ENCODE data around the gene STN1. TPM values are rescaled to one million over a fixed set of nuclear protein-coding genes. Genes with fewer than 3 reads are reported as not detected.

The STN1 gene
- total RNA-seq, 2 donors from 2014 or later = 47.0 to 53.7 TPM

- DNase-seq (no peak), ATAC-seq (no peak)
- peaks cover 6% of the 10 kb centered on the region for H3K27me3 Mint-ChIP-seq
- no peak overlapping the region for H3K4me3 Mint-ChIP-seq
- H3K27ac Mint-ChIP-seq = no peak overlapping the region
- H3K36me3 Mint-ChIP-seq (ENCODE audit: low read depth) = no peaks in the 10 kb centered on the region
- no peaks in the 10 kb centered on the region for H3K4me1 Mint-ChIP-seq
- H3K9me3 ChIP-seq (ENCODE audit: control insufficient read depth, low read length, poor library complexity, severe bottlenecking) = no peaks in the 10 kb centered on the region
Observed at GRCh38 chr10:103939522-103939921, 21.5 kb upstream of the STN1 start.

- DNase-seq (no peak), ATAC-seq (no peak)
- Mint-ChIP-seq H3K4me1 (no peaks in the 10 kb centered on the region), H3K4me3 (no peak overlapping the region), H3K27me3 (no peaks in the 10 kb centered on the region), H3K36me3 (ENCODE audit: low read depth) (no peaks in the 10 kb centered on the region), H3K27ac (no peak overlapping the region)
- H3K9me3 ChIP-seq (ENCODE audit: control insufficient read depth, low read length, poor library complexity, severe bottlenecking) = no peaks in the 10 kb centered on the region
Observed at GRCh38 chr10:103936022-103936421, 18.0 kb upstream of the STN1 start.

GRCh38 chr10:103934308-103934707, 16.3 kb upstream of the STN1 start:
- Mint-ChIP-seq H3K4me3 (no peak overlapping the region), H3K36me3 (ENCODE audit: low read depth) (no peaks in the 10 kb centered on the region), H3K27ac (no peak overlapping the region), H3K4me1 (peaks cover 2% of the 10 kb centered on the region), H3K27me3 (no peaks in the 10 kb centered on the region)
- ATAC-seq (no peak), DNase-seq (no peak)
- no peaks in the 10 kb centered on the region for H3K9me3 ChIP-seq (ENCODE audit: control insufficient read depth, low read length, poor library complexity, severe bottlenecking)

- DNase-seq = no peak
- H3K27me3 Mint-ChIP-seq = no peaks in the 10 kb centered on the region
- H3K4me3 Mint-ChIP-seq = no peak overlapping the region
- H3K4me1 Mint-ChIP-seq = peaks cover 2% of the 10 kb centered on the region
- ATAC-seq = no peak
- H3K36me3 Mint-ChIP-seq (ENCODE audit: low read depth) = no peaks in the 10 kb centered on the region
- H3K9me3 ChIP-seq (ENCODE audit: control insufficient read depth, low read length, poor library complexity, severe bottlenecking) = no peaks in the 10 kb centered on the region
- peak overlapping the region; percentile 1 for H3K27ac Mint-ChIP-seq
Observed at GRCh38 chr10:103933557-103934121, 15.7 kb upstream of the STN1 start.

GRCh38 chr10:103932971-103933370, 15.0 kb upstream of the STN1 start:
- H3K9me3 ChIP-seq (ENCODE audit: control insufficient read depth, low read length, poor library complexity, severe bottlenecking) = no peaks in the 10 kb centered on the region
- Mint-ChIP-seq H3K4me3 (no peak overlapping the region), H3K4me1 (peaks cover 2% of the 10 kb centered on the region), H3K27me3 (no peaks in the 10 kb centered on the region), H3K36me3 (ENCODE audit: low read depth) (no peaks in the 10 kb centered on the region), H3K27ac (no peak overlapping the region)
- DNase-seq = no peak
- ATAC-seq = no peak

- DNase-seq (no peak), ATAC-seq (no peak)
- peaks cover 2% of the 10 kb centered on the region for H3K4me1 Mint-ChIP-seq
- no peaks in the 10 kb centered on the region for H3K27me3 Mint-ChIP-seq
- H3K4me3 Mint-ChIP-seq = no peak overlapping the region
- H3K27ac Mint-ChIP-seq = no peak overlapping the region
- H3K36me3 Mint-ChIP-seq (ENCODE audit: low read depth) = no peaks in the 10 kb centered on the region
- H3K9me3 ChIP-seq (ENCODE audit: control insufficient read depth, low read length, poor library complexity, severe bottlenecking) = no peaks in the 10 kb centered on the region
Observed at GRCh38 chr10:103932271-103932670, 14.3 kb upstream of the STN1 start.

GRCh38 chr10:103931603-103932002, 13.6 kb upstream of the STN1 start:
- Mint-ChIP-seq H3K36me3 (ENCODE audit: low read depth) (no peaks in the 10 kb centered on the region), H3K4me3 (no peak overlapping the region), H3K27ac (no peak overlapping the region), H3K27me3 (no peaks in the 10 kb centered on the region), H3K4me1 (peaks cover 2% of the 10 kb centered on the region)
- ATAC-seq = no peak
- DNase-seq = no peak
- H3K9me3 ChIP-seq (ENCODE audit: control insufficient read depth, low read length, poor library complexity, severe bottlenecking) = no peaks in the 10 kb centered on the region

GRCh38 chr10:103930881-103931280, 12.9 kb upstream of the STN1 start:
- Mint-ChIP-seq H3K4me3 (no peak overlapping the region), H3K4me1 (peaks cover 5% of the 10 kb centered on the region), H3K27ac (no peak overlapping the region), H3K27me3 (no peaks in the 10 kb centered on the region), H3K36me3 (ENCODE audit: low read depth) (peaks cover 3% of the 10 kb centered on the region)
- ATAC-seq (no peak), DNase-seq (no peak)
- H3K9me3 ChIP-seq (ENCODE audit: control insufficient read depth, low read length, poor library complexity, severe bottlenecking) = no peaks in the 10 kb centered on the region

GRCh38 chr10:103930449-103930848, 12.5 kb upstream of the STN1 start:
- no peaks in the 10 kb centered on the region for H3K9me3 ChIP-seq (ENCODE audit: control insufficient read depth, low read length, poor library complexity, severe bottlenecking)
- Mint-ChIP-seq H3K36me3 (ENCODE audit: low read depth) (peaks cover 3% of the 10 kb centered on the region), H3K4me1 (peaks cover 5% of the 10 kb centered on the region), H3K4me3 (no peak overlapping the region), H3K27ac (no peak overlapping the region), H3K27me3 (no peaks in the 10 kb centered on the region)
- ATAC-seq (no peak), DNase-seq (no peak)

GRCh38 chr10:103929381-103929921, 11.5 kb upstream of the STN1 start:
- H3K9me3 ChIP-seq (ENCODE audit: control insufficient read depth, low read length, poor library complexity, severe bottlenecking) = no peaks in the 10 kb centered on the region
- Mint-ChIP-seq H3K36me3 (ENCODE audit: low read depth) (peaks cover 3% of the 10 kb centered on the region), H3K27ac (no peak overlapping the region), H3K4me3 (no peak overlapping the region), H3K27me3 (no peaks in the 10 kb centered on the region), H3K4me1 (peaks cover 5% of the 10 kb centered on the region)
- no peak for ATAC-seq
- DNase-seq = no peak

GRCh38 chr10:103928784-103929183, 10.8 kb upstream of the STN1 start:
- DNase-seq (no peak), ATAC-seq (no peak)
- Mint-ChIP-seq H3K4me3 (no peak overlapping the region), H3K36me3 (ENCODE audit: low read depth) (peaks cover 3% of the 10 kb centered on the region), H3K27ac (no peak overlapping the region), H3K27me3 (no peaks in the 10 kb centered on the region), H3K4me1 (peaks cover 5% of the 10 kb centered on the region)
- no peaks in the 10 kb centered on the region for H3K9me3 ChIP-seq (ENCODE audit: control insufficient read depth, low read length, poor library complexity, severe bottlenecking)

GRCh38 chr10:103926722-103927319, 8.8 kb upstream of the STN1 start:
- Mint-ChIP-seq H3K36me3 (ENCODE audit: low read depth) (peaks cover 3% of the 10 kb centered on the region), H3K4me3 (no peak overlapping the region), H3K4me1 (peaks cover 5% of the 10 kb centered on the region), H3K27me3 (no peaks in the 10 kb centered on the region), H3K27ac (no peak overlapping the region)
- no peak for ATAC-seq
- DNase-seq = no peak
- no peaks in the 10 kb centered on the region for H3K9me3 ChIP-seq (ENCODE audit: control insufficient read depth, low read length, poor library complexity, severe bottlenecking)

GRCh38 chr10:103925591-103925990, 7.6 kb upstream of the STN1 start:
- no peak for ATAC-seq

GRCh38 chr10:103923502-103923901, 5.5 kb upstream of the STN1 start:
- H3K9me3 ChIP-seq (ENCODE audit: control insufficient read depth, low read length, poor library complexity, severe bottlenecking) = no peaks in the 10 kb centered on the region
- ATAC-seq (no peak), DNase-seq (no peak)
- no peaks in the 10 kb centered on the region for H3K27me3 Mint-ChIP-seq
- H3K4me3 Mint-ChIP-seq = no peak overlapping the region
- H3K27ac Mint-ChIP-seq = no peak overlapping the region
- H3K36me3 Mint-ChIP-seq (ENCODE audit: low read depth) = peaks cover 3% of the 10 kb centered on the region
- peaks cover 8% of the 10 kb centered on the region for H3K4me1 Mint-ChIP-seq

More at GRCh38 chr10:103925591-103925990, 7.6 kb upstream of the STN1 start:
- Mint-ChIP-seq H3K4me1 (peaks cover 4% of the 10 kb centered on the region), H3K27ac (no peak overlapping the region), H3K36me3 (ENCODE audit: low read depth) (peaks cover 3% of the 10 kb centered on the region), H3K4me3 (no peak overlapping the region), H3K27me3 (no peaks in the 10 kb centered on the region)
- DNase-seq = no peak
- H3K9me3 ChIP-seq (ENCODE audit: control insufficient read depth, low read length, poor library complexity, severe bottlenecking) = no peaks in the 10 kb centered on the region

All from T-helper 17 cell (primary cell).